DMS153 (cell line): ENCODE results near the gene TRIM2.
"Not testable (repeated sequence)": the region's sequence is repeated elsewhere in the genome, so short reads cannot be mapped to it uniquely, and the experiment has no call there.

Experiments
- DNase-seq: peaks from one replicate; lab custom pipeline; 2025; lab: John Stamatoyannopoulos, UW

Gene TRIM2

DNA sequence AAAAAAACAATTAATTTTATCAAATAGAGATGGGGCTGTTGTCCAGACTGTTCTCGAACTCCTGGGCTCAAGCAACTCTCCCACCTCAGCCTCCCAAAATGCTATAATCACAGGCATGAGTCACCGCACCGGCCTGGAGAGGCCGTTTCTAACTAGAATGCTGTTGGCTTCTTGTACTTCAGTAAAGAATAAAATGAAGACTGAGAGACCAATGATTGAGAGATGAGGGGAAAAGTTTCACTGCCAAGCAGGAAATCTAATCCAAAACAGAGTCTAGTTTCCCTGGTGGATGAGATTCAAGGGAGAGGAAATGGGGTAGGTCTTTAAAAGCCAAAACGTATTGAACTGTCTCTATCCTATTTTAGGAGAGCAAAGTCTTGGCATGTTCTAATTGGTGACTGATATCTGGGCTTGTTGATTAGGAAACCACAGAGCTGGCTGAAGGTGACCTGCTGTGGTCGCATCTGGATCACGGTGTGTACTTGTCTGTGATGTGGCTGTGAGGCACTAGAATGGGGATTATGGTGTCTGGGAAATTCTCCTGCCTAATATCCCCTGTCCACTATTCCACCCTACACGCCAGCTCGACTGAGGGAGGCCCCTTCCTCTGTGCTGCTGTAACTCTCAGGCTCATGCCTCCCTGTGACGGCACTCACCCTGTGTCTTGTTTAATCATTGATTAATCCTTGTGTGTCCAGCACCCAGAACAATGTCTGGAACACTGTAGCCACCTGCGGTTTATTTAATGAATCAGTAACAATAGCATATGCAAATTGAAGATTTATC lies 15.0 kb upstream of the TRIM2 start:
- no peak for DNase-seq

- DNase-seq, result no peak
Measured at GRCh38 chr4:153191795-153192363, 12.4 kb upstream of the TRIM2 start.

- no peak for DNase-seq
Measured at GRCh38 chr4:153197301-153197700, 6.9 kb upstream of the TRIM2 start.

GRCh38 chr4:153198719-153199118 lies 5.5 kb upstream of the TRIM2 start:
- DNase-seq, result no peak

DNA sequence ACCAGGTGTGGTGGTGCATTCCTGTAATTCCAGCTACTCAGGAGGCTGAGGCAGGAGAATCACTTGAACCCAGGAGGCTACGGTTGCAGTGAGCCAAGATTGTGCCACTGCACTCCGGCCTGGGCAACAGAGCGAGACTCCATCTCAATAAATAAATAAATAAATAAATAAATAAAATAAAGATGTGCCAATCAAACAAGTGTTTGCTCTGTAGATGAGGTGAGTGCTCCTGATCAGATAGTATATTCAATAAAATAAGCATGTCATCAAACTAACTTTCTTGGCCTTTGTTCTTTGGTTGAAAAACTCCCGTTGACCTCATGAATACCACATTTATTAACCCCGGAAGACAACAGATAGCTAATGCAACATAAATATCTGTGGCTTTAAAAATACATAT lies 497 bp upstream of the TRIM2 start:
- not testable (repeated sequence) for DNase-seq

DNA sequence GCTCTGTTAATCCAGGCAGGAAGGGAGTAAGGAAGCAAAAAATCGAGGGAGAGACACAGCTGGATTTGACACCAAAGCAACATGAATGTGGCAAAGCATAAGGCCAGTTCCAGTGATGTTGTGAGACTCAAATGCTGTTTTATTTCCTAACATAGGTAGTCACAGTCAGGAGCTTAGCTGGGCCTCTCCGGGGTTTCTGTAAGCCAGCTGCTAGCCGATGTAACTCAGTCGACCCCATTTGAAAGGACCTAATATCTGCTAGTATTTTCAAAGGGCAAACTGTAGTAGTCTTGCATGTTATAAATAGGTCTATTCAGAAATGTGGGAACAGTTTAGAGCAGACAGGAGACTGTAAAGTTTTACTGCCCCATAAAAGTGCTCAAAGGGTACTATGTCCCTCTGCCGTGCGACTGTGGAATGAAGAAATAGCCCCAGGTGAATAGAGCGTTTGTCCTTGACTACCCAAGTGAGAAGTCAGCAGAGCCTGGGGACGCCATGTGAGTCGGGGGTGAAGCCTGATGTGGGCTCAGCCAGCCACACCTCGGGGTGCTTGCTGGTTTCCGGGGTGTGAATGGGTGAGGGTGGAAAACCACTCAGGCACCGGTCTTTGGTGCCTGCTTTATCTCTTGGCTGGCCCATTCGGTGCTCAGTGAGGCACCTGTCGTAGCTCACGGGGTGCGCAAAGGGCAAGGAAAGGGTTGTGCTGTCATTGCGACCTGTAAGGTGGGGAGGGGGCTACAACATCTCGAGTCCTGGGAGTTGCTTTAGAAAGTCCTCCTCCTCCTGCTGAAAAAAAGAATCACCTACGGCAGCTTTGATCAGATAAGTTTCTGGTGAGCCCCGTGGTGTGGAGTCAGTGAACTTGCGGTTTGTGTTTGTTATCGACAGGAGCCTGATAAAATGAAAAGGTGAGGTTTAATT lies 745 bp downstream of the TRIM2 start:
- peak; percentile 28 for DNase-seq

- DNase-seq, result no peak
Measured at GRCh38 chr4:153205757-153206156, 1.5 kb downstream of the TRIM2 start.

GRCh38 chr4:153206534-153206933 lies 2.3 kb downstream of the TRIM2 start:
- no peak for DNase-seq

- no peak for DNase-seq
Measured at GRCh38 chr4:153207027-153207426, 2.8 kb downstream of the TRIM2 start.

- no peak for DNase-seq
Measured at GRCh38 chr4:153207567-153207966, 3.3 kb downstream of the TRIM2 start.

DNA sequence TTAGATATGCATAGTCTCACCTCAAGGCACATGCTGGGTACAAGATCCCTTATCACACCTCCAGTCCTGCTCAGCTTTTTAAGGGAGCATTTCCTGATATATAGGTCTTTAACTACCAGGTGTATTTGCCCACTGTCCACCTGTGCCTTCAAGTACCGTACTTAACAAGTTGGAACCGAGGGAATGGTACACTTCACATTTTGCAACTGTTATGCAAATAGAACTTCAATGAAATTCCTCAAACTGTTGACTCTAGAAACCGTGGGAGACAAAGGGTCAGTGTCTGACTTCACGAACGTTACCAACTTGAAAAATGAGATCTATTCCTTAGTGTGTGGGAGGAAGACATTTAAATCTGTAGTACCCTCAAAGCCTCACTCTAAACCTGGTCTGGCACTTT lies 5.2 kb downstream of the TRIM2 start:
- DNase-seq, result peak; percentile 55

DNA sequence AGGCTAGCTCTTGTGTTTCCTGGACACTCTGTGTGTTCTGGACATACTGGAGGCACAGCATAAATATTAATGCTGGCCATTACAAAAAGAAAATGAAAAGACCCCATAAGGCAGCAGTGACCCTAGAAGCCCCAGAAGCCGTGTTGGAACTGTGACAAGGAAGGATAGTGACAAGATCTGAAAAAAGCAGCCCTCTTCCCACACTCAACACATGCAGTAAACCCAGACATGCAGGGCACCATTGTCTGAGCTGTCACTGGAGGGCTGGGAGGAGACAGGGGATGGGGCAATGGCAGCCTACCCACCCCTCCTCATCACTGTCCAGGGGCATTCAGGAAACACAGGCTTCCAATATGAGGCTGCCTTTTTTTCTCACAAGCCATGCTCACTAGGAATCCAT lies 6.5 kb downstream of the TRIM2 start:
- DNase-seq, result no peak

- no peak for DNase-seq
Measured at GRCh38 chr4:153211986-153212728, 7.9 kb downstream of the TRIM2 start.

DNA sequence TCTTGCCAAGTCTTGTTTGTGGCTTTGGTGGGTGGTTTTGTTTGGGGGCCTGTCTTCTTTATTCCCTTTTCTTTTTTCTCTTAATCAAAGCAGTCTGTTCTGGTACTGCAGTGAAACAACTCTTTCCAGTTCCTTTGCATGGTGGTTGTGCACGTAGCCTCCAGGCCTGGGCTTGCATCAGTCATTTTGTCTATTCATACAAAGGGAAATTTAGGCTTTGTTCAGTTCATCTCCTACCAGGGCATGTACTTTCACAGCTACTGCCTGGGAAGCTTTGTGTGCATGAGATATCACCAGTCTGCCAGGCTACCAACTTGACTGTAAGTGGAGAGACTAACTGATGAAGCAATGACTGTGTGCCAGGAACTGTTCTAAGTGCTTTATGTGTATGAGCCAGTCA lies 8.5 kb downstream of the TRIM2 start:
- DNase-seq, result no peak

GRCh38 chr4:153215921-153216320 lies 11.7 kb downstream of the TRIM2 start:
- DNase-seq, result no peak

- no peak for DNase-seq
Measured at GRCh38 chr4:153216546-153216945, 12.3 kb downstream of the TRIM2 start.

DNA sequence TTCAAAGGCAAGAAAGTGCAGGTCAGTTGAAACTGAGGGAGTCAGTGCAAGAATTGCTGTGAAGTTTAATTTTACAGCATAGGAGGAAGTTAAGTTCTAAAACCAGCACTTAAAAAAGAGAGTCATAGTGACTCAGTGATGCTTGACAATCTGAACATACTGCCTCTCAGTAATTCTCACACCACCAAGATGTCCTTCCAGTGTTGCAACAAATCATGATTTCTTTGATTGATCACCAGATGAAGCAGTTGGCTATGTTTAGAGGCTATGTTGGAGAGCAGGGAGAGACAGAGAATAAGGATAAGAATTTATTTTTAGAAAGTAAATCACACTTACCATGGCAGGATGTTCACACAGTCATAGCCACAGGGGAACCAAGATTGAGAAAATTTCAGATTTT lies 13.2 kb downstream of the TRIM2 start:
- DNase-seq, result no peak

DNA sequence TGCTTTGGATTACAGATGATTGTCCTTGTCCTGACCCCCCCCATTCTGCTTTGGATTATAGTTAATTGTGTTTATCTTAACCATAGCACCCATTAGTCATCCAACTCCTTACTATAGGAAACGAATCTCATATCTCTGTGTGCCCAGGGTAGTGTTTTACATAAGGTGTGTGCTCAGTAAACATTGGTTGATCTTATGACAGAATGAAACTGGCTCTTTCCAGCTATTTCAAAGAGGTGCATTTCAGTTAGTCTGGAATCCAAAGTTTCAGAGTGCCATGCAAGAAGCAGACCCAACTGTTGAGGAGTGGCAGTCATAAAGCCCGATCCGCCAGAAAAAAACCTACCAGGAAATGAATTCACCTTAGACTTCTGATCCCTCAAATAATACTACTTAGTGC lies 14.7 kb downstream of the TRIM2 start:
- DNase-seq, result no peak

DNA sequence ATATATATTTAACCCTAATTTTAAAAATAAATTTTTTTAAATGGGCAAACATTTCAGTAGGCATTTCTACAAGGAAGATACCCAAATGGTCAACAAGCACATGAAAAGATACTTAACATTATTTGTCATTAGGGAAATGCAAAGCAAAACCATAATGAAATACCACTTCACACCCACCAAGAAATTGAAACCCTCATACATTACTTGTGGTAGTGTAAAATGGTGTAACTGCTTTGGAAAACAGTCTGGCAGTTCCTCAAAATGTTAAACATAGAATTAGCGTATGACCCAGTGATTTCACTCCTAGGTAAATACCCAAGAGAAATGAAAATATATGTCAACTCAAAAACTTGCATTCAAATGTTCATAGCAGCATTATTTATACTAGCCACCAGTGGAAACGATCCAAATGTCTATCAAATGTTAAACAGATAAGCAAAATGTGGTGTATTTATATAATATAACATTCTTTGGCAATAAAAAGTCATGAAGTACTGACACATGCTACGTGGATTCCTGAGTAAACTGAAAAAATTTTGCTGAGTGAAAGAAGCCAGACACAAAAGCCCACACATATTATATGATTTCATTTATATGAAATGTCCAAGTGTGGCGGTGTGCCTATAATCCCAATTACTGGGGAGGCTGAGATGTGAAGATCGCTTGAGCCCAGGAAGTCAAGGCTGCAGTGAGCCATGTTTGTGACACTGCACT lies 16.6 kb downstream of the TRIM2 start:
- DNase-seq, result no peak

DNA sequence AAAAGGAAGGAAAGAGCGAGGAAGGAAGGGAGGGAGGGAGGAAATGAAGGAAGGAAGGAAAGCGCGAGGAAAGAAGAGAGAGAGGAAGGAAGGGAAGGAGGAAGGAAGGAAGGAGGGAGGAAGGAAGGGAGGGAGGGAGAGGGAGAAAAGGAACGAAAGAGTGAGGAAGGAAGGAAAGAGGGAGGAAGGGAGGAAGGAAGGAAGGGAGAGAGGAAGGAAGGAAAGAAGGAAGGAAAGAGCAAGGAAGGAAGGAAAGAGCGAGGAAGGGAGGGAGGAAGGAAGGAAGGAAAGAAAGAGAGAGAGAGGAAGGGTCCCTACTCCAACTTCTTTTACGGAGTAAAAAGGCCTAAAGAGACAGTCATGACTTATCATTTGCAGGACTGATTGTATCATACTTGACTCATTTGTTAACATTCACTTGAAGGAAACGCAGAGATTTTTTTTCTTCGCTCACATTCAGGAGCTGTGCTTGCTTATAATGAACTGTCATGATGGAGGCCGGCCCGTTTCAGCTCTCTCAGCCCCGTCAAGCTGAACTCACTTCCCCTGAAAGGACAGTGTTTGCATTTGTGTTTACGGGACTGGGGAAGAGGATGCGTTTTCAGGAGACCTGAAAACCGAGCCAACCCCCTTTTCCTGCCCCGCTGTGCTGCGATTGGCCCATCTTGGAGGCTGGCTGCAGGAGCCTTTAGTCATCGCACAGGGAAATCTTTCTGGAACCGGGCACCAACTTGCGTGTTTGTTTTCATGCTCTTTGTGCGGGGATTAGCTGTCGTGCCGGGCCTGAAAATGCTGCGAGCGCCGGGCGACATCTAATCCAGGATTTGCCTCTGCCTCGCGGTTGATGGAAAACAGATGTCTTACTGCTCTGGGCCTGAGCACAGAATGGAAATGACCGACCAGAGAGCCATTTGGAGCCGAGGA lies 17.8 kb downstream of the TRIM2 start:
- peak; percentile 41 for DNase-seq
